Activated CD4-positive, alpha-beta T cell treated with anti-CD3 and anti-CD28 coated beads, Interleukin-2, Interleukin-4, amounts not matched to agents 100 ng/mL and 50 ng/mL, durations not matched to agents 16 hours and 8 hours (primary cell): Measurements from ENCODE around the gene ATF1.
"Not testable (repeated sequence)": the region's sequence is repeated elsewhere in the genome, so short reads cannot be mapped to it uniquely, and the experiment has no call there.

Source experiments
- DNase-seq: peaks from one replicate; pipeline ENCODE4 v3.0.0-alpha.2; 2020; ENCODE audit warnings: low spot score

ATF1 gene

GRCh38 chr12:50753232-50753769 is 10.6 kb upstream of the ATF1 start:
- DNase-seq = no peak

- peak; percentile 73 for DNase-seq
Observed at GRCh38 chr12:50764286-50765094, 589 bp downstream of the ATF1 start.

GRCh38 chr12:50765095-50765911 is 1.4 kb downstream of the ATF1 start:
- peak; percentile 65 for DNase-seq

GRCh38 chr12:50768391-50768790 is 4.5 kb downstream of the ATF1 start:
- DNase-seq = no peak

- not testable (repeated sequence) for DNase-seq
Observed at GRCh38 chr12:50768813-50769212, 4.9 kb downstream of the ATF1 start.

GRCh38 chr12:50771409-50771808 is 7.5 kb downstream of the ATF1 start:
- DNase-seq = no peak

- no peak for DNase-seq
Observed at GRCh38 chr12:50772470-50772869, 8.6 kb downstream of the ATF1 start.

GRCh38 chr12:50772877-50773276 is 9.0 kb downstream of the ATF1 start:
- no peak for DNase-seq

GRCh38 chr12:50775251-50775650 is 11.3 kb downstream of the ATF1 start:
- no peak for DNase-seq

- peak; percentile 41 for DNase-seq
Observed at GRCh38 chr12:50776749-50777728, 13.1 kb downstream of the ATF1 start.

GRCh38 chr12:50778663-50779590 is 15.0 kb downstream of the ATF1 start:
- DNase-seq = no peak

- DNase-seq = no peak
Observed at GRCh38 chr12:50780013-50780412, 16.1 kb downstream of the ATF1 start.

- DNase-seq = peak; percentile 39
Observed at GRCh38 chr12:50784501-50784900, 20.6 kb downstream of the ATF1 start.

- DNase-seq = no peak
Observed at GRCh38 chr12:50785406-50786001, 21.6 kb downstream of the ATF1 start.

GRCh38 chr12:50786498-50787231 is 22.8 kb downstream of the ATF1 start:
- no peak for DNase-seq

- no peak for DNase-seq
Observed at GRCh38 chr12:50787618-50788017, 23.7 kb downstream of the ATF1 start.

GRCh38 chr12:50788561-50788960 is 24.7 kb downstream of the ATF1 start:
- DNase-seq = no peak

GRCh38 chr12:50790081-50790480 is 26.2 kb downstream of the ATF1 start:
- no peak for DNase-seq

- no peak for DNase-seq
Observed at GRCh38 chr12:50799908-50800307, 36.0 kb downstream of the ATF1 start.
